Measurements from ENCODE around the gene TTYH2.

GRCh38 chr17:74282587-74283370 is 69.4 kb downstream of the TTYH2 start:
- no peak for TF ChIP-seq CTCF (conservative IDR thresholded peaks at IDR 0.05; ENCODE audit: low read length)
- no peak for TF ChIP-seq EZH2phosphoT487 (IDR thresholded peaks at IDR 0.05; ENCODE audit: borderline replicate concordance, low read depth, low read length)
